Measurements from ENCODE around the gene FGGY.
"Not testable (repeated sequence)": the region's sequence is repeated elsewhere in the genome, so short reads cannot be mapped to it uniquely, and the experiment has no call there.

Gene FGGY

GRCh38 chr1:59492500-59492899 lies 195.6 kb downstream of the FGGY start:
- DNase-seq = no peak

GRCh38 chr1:59494145-59494833 lies 197.4 kb downstream of the FGGY start:
- peak; percentile 41 to 45 (median 41) for DNase-seq

- DNase-seq = not testable (repeated sequence)
These were observed 199.3 kb downstream of the FGGY start for GRCh38 chr1:59496156-59496555.

DNA sequence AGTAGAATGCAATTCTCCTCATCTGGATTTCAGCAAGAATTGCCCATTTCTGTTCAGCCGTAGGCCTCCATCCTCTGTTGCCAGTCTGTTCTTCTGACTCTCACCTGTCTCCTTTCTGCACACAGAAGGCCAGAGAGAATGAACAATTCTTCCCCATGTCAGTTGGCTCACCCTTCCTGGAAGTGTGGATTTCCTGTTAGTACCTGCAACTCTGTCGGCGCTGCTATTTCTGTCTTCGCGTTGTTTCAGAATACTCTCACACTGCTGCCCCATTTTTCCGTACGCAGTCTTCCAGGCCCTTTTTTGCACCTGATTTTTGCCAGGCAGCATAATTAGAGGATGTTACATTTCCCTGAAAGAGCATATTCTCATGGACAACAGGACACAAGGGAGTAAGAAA lies 200.7 kb downstream of the FGGY start:
- DNase-seq = no peak

GRCh38 chr1:59498640-59499039 lies 201.7 kb downstream of the FGGY start:
- DNase-seq = peak; percentile 78 to 90 (median 88)

DNA sequence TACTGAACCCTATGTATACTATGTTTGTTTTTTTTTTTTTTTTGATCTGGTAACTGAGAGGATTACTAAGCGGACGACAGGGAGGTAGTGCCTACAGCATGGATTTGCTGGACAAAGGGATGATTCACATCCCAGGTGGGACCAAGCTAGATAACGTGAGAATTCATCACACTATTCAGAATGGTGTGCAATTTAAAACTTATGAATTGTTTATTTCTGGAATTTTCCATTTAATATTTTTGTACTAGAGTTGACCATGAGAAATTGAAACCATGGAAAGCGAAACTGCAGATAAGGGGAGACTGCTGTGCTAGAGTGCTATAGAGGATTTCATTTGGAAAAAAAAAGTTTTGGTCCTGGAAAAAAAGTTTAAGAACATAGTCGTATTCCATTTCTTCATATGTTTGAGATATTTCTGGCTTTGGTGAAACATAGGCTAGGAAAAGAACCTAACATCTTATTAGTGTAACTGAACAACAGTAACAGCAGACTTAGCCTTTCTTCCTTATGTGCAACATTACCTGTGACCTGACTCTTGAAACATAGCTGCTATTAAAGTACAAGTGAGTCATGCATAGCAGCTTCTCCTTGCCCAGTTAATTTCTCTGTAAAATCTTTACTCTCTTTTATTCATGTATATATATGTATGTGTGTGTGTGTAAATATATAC lies 202.5 kb downstream of the FGGY start:
- no peak for DNase-seq

GRCh38 chr1:59499943-59500569 lies 203.2 kb downstream of the FGGY start:
- DNase-seq = no peak

GRCh38 chr1:59500950-59501742 lies 204.3 kb downstream of the FGGY start:
- DNase-seq = peak; percentile 22 to 50 (median 47)

- DNase-seq = no peak
These were observed 205.3 kb downstream of the FGGY start for GRCh38 chr1:59502009-59502691.

GRCh38 chr1:59504276-59504675 lies 207.4 kb downstream of the FGGY start:
- no peak for DNase-seq

GRCh38 chr1:59505596-59506028 lies 208.7 kb downstream of the FGGY start:
- DNase-seq = no peak

DNA sequence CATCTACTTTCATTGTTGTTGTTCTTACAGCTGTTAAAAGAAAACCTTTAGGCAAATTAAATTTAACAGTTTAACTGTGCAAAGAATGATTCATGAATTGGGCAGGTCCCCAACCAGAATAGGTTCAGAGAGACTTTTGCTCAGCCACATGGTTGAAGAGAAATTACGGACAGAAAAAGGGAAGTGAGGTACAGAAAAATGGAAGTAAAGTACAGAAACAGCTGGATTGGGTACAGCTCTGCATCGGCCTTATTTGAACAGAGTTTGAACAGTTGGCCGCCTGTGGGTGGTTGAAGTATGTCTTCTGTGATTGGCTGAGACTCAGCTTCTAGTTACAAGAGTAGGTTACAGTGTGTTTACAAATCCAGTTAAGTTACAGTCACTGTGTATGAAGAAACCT lies 210.1 kb downstream of the FGGY start:
- peak; percentile 76 to 90 (median 78) for DNase-seq

GRCh38 chr1:59509341-59509875 lies 212.5 kb downstream of the FGGY start:
- no peak for DNase-seq

DNA sequence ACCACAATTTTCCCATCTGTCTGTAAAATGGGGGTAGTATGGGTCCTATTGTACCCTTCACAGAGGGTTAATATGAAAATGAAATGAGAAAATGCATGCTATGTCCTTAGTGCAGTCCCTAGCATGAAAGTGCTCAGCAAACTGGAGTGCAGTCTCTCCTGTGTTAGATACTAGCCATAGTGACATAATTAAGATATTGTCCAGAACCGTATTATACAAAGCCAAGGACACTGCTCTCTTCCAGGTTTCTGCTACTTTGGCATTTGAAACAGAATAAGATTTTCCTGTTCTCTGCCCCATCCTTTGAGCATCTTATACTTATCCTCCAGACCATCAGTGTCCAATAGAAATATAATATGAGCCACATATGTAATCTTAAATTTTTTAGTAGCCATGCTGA lies 213.4 kb downstream of the FGGY start:
- DNase-seq = no peak

DNA sequence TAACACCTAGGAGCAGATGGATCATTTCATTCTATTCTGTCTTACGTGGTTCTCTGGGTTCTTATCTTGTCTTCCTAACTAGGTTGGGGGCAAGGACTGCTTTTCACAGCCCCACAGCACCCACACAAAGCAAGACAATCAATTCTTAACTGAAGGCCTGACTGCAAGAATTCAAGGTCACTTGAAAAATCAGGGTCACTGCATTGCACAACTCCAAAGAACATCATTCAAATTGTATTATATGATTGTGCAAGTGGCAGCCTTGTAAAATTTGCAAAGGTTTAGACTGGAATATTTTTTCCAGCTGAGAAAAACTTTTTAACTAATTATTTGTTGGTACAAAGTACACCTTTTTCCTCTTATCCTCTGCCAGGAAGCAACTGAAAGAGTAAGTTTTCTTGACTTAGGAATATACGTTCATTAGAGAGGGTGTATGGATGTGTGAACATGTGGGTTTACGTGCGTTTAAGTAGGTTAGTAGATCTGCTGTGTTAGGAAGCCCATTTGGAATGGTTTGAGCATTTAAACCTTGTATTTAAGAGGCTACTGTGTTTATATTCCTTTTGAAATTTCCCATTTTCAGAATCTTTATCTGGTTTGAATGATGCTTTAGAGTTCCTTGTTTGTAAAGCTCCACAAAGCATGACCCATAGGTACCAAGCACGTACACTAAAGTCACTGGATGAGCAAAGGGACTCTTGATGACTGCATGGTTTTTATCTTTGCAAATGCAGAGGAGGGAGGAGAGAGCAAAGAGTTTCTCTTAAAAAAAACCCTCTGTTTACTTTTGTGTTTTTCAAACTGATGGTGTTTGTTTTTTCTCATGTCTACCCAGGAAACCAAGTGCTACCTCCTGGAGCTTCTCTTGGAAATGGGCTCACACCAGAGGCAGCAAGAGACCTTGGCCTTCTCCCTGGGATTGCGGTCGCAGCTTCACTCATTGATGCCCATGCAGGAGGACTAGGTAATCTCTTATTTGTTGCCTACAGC lies 214.9 kb downstream of the FGGY start:
- DNase-seq = no peak

DNA sequence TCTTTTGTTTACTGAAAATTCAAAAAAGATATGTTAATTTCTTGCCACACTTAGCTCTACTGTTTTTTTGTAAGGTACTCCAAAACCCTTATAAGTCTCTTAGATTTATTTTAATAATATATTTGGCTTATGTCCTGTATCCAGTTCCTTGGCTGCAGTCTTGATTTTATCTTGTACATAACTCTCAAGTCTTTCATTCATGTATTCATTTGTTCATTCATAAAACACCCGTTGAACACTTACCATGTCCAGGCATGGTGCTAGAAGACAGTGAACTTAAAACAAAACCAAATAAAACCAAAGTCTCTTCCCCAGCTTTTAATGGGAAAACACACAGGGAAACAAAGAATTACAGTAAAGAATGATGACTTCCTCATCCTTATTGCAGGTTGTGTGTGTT lies 215.8 kb downstream of the FGGY start:
- DNase-seq = no peak

DNA sequence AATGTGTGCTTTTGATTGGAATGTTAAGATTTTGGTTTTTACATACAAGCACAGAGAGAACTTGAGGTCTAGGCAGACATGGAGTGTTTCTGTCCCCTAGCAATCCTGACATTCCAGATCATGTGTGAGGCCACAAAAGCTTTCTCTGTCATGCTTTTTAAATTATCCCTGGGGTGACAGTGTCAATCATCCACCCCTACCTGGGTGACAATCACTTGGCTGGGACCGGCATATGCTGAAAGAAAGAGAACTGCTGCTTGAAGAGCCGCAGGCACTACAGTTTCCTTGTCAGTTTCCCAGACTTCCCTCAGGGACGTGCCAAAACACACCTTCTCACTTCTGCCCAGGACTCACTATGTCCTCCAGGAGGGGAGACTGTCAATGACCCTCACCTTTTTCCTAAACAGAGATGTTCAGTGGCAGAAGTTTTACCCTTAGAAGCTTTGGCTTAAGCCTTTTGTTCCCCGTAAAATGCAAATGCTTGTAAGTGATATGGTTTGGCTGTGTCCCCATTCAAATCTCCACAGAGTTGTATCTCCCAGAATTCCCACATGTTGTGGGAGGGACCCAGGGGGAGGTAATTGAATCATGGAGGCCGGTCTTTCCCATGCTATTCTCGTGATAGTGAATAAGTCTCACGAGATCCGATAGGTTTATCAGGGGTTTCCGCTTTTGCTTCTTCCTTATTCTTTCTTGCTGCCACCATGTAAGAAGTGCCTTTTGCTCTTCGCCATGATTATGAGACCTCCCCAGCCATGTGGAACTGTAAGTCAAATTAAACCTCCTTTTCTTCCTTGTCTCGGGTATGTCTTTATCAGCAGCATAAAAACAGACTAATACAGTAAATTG lies 217.4 kb downstream of the FGGY start:
- DNase-seq = no peak

- DNase-seq = no peak
These were observed 220.0 kb downstream of the FGGY start for GRCh38 chr1:59516881-59517280.

- no peak for DNase-seq
These were observed 223.3 kb downstream of the FGGY start for GRCh38 chr1:59520194-59520593.

DNA sequence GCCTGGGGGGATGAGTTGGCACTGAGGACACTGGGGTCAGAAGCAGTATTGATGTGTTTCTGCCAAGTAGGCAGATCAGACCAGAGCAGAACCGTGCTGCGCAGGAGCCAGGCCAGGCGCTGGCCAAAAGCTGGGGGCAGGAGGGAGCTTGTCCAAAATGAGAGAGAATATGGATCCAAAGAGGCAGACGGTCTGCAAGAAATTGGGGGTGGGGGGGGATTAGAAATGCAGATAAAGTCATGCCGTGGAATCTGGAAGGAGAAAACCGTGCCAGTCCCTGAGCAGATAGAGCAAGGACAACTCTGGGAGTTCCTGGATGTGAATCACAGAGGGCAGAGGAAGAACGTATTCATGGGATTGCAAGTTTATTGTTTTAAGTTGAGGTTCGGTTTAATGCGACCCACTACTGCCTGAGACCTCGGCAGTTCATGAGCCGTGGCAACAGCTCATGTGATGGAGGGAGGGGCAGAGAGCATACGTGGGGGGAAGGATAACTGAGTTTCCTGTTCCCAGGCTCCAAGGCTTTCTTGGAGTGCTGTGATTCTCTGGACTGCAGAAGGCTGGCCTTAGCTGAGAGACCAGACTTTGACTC lies 224.0 kb downstream of the FGGY start:
- no peak for DNase-seq

All from suppressor macrophage treated with lipopolysaccharide for 1 hour (primary cell).